IMR-90 (cell line): ENCODE data around the gene XCR1. TPM values are rescaled to one million over a fixed set of nuclear protein-coding genes. Genes with fewer than 3 reads are reported as not detected.

Experiments
- ATAC-seq: fragments of 200-7000 bp; cut with Tn5 transposase; 2 replicates; pipeline ENCODE4 v1.9.1; 2020; ENCODE audit warnings: low read depth, mild to moderate bottlenecking, moderate library complexity
- BruUV-seq: library from RNA; stranded (reverse); fragments of 400-500 nt; replicated peaks from 2 replicates; lab custom pipeline; 2021; lab: Mats Ljungman, UMichigan
- CTCF ChIA-PET: fragments of 300-600 bp; formaldehyde crosslinking; extraction: SDS; loops from one replicate; lab custom pipeline; 2021; ENCODE audit warnings: antibody characterized with exemption; lab: Yijun Ruan, JAX
- POLR2A ChIA-PET: fragments of 300-600 bp; sonication (Branson Sonifier 250); formaldehyde crosslinking; loops from one replicate; lab custom pipeline; 2022; ENCODE audit warnings: antibody characterized with exemption; ENCODE audit not compliant: unreplicated experiment; lab: Charles Lee
- DNase-seq: peaks from one replicate; pipeline ENCODE4 v3.0.0; 2013
- H2AFZ ChIP-seq: replicated peaks from 2 replicates; pipeline ENCODE3; 2013; ENCODE audit warnings: low read length, mild to moderate bottlenecking; ENCODE audit not compliant: poor library complexity
- H2AK5ac ChIP-seq: 2 replicates; pipeline ENCODE4 v1.6.1; 2013; ENCODE audit warnings: low read depth, low read length, inconsistent platforms
- H2AK9ac ChIP-seq: replicated peaks from 2 replicates; pipeline ENCODE3; 2013; ENCODE audit warnings: mild to moderate bottlenecking, low read depth, low read length, moderate library complexity; ENCODE audit not compliant: poor library complexity
- H2BK120ac ChIP-seq: 2 replicates; pipeline ENCODE4 v1.6.1; 2013; ENCODE audit warnings: low read depth, low read length, inconsistent platforms
- H2BK15ac ChIP-seq: 3 replicates; pipeline ENCODE4 v1.6.1; 2013; ENCODE audit warnings: low read depth, low read length, inconsistent platforms
- H2BK20ac ChIP-seq: 2 replicates; pipeline ENCODE4 v1.6.1; 2013; ENCODE audit warnings: low read depth, mild to moderate bottlenecking, inconsistent platforms, low read length, moderate library complexity
- H2BK5ac ChIP-seq: 2 replicates; pipeline ENCODE4 v1.6.1; 2013; ENCODE audit warnings: mild to moderate bottlenecking, low read depth, low read length, inconsistent platforms; ENCODE audit not compliant: poor library complexity, severe bottlenecking
- H3K14ac ChIP-seq: replicated peaks from 2 replicates; pipeline ENCODE4 v1.6.1; 2013; ENCODE audit warnings: low read depth, low read length, inconsistent platforms
- H3K18ac ChIP-seq: 2 replicates; pipeline ENCODE4 v1.6.1; 2013; ENCODE audit warnings: low read depth, low read length, control low read depth
- H3K23ac ChIP-seq: 2 replicates; pipeline ENCODE4 v1.6.1; 2013; ENCODE audit warnings: low read depth, low read length, inconsistent platforms
- H3K27ac ChIP-seq: 2 replicates; pipeline ENCODE4 v1.5.1; 2013; ENCODE audit warnings: mild to moderate bottlenecking, control low read depth, low read length; ENCODE audit not compliant: insufficient read depth
- H3K27me3 ChIP-seq: 2 replicates; pipeline ENCODE4 v1.6.1; 2013; ENCODE audit warnings: low read length; ENCODE audit not compliant: control insufficient read depth, insufficient read depth
- H3K36me3 ChIP-seq: 2 replicates; pipeline ENCODE4 v1.6.1; 2013; ENCODE audit warnings: low read length, mixed read lengths; ENCODE audit not compliant: control insufficient read depth, insufficient read depth
- H3K4ac ChIP-seq: 2 replicates; pipeline ENCODE4 v1.6.1; 2013; ENCODE audit warnings: low read depth, low read length, inconsistent platforms
- H3K4me1 ChIP-seq: 2 replicates; pipeline ENCODE4 v1.6.1; 2013; ENCODE audit warnings: low read length, mixed read lengths; ENCODE audit not compliant: control insufficient read depth, insufficient read depth
- H3K4me2 ChIP-seq: 2 replicates; pipeline ENCODE4 v1.6.1; 2013; ENCODE audit warnings: low read depth, mild to moderate bottlenecking, control low read depth, low read length, moderate library complexity
- H3K4me3 ChIP-seq: 2 replicates; pipeline ENCODE4 v1.5.1; 2013; ENCODE audit warnings: low read depth, mild to moderate bottlenecking, control low read depth, low read length, moderate library complexity; ENCODE audit not compliant: insufficient read depth
- H3K56ac ChIP-seq: 2 replicates; pipeline ENCODE4 v1.6.1; 2013; ENCODE audit warnings: low read length, inconsistent platforms; ENCODE audit not compliant: insufficient read depth; ENCODE audit errors: extremely low read depth
- H3K79me1 ChIP-seq, 2 experiments: 2 replicates each; pipeline ENCODE4 v1.6.1; 2013; ENCODE audit warnings: low read length in 2 of 2, inconsistent platforms in 1 of 2, low read depth in 1 of 2
- H3K9ac ChIP-seq: 2 replicates; pipeline ENCODE4 v1.6.1; 2013; ENCODE audit warnings: low read depth, low read length, control low read depth
- H3K9me1 ChIP-seq: 2 replicates; pipeline ENCODE4 v1.6.1; 2013; ENCODE audit warnings: low read length, inconsistent platforms; ENCODE audit not compliant: insufficient read depth
- H3K9me3 ChIP-seq: 2 replicates; pipeline ENCODE4 v1.6.1; 2013; ENCODE audit warnings: low read length; ENCODE audit not compliant: control insufficient read depth, insufficient read depth
- H4K20me1 ChIP-seq: 2 replicates; pipeline ENCODE4 v1.6.1; 2013; ENCODE audit warnings: low read length, inconsistent platforms; ENCODE audit not compliant: insufficient read depth
- H4K5ac ChIP-seq: 2 replicates; pipeline ENCODE4 v1.6.1; 2013; ENCODE audit warnings: mild to moderate bottlenecking, low read depth, low read length, control low read depth
- H4K8ac ChIP-seq, 2 experiments: 2 replicates each; pipeline ENCODE4 v1.6.1; 2013; ENCODE audit warnings: low read depth in 2 of 2, low read length in 2 of 2, control low read depth in 1 of 2, inconsistent platforms in 1 of 2
- H4K91ac ChIP-seq: 2 replicates; pipeline ENCODE4 v1.6.1; 2013; ENCODE audit warnings: low read depth, low read length, inconsistent platforms; ENCODE audit not compliant: insufficient read depth
- BHLHE40 ChIP-seq: fragments of 150-350 bp; IDR thresholded peaks from 2 replicates; pipeline ENCODE4 v1.6.1; 2016; ENCODE audit warnings: mild to moderate bottlenecking, low read depth, low read length
- CEBPB ChIP-seq: IDR thresholded peaks from 2 replicates; pipeline ENCODE4 v1.6.1; 2012; ENCODE audit warnings: low read depth, low read length, improper control_type of control experiment
- CHD1 ChIP-seq: IDR thresholded peaks from 2 replicates; pipeline ENCODE4 v1.6.1; 2012; ENCODE audit warnings: low read depth, low read length, improper control_type of control experiment
- CTCF ChIP-seq: conservative IDR thresholded peaks from 2 replicates; pipeline ENCODE4 v1.5.1; 2012; ENCODE audit warnings: mild to moderate bottlenecking, low read depth, low read length, improper control_type of control experiment
- ELK1 ChIP-seq: fragments of 150-350 bp; IDR thresholded peaks from 2 replicates; pipeline ENCODE4 v1.6.1; 2016; ENCODE audit warnings: low read depth, mild to moderate bottlenecking, low read length, moderate library complexity, borderline replicate concordance
- MAFK ChIP-seq: IDR thresholded peaks from 2 replicates; pipeline ENCODE4 v1.6.1; 2012; ENCODE audit warnings: low read depth, low read length, improper control_type of control experiment
- MXI1 ChIP-seq: IDR thresholded peaks from 2 replicates; pipeline ENCODE4 v1.6.1; 2012; ENCODE audit warnings: low read depth, mild to moderate bottlenecking, low read length, moderate library complexity, borderline replicate concordance
- NFE2L2 ChIP-seq: fragments of 150-350 bp; IDR thresholded peaks from 2 replicates; pipeline ENCODE4 v1.6.1; 2016; ENCODE audit warnings: low read depth, mild to moderate bottlenecking, low read length
- POLR2A ChIP-seq: IDR thresholded peaks from 2 replicates; pipeline ENCODE4 v1.6.1; 2012; ENCODE audit warnings: mild to moderate bottlenecking, low read depth, low read length
- RAD21 ChIP-seq: IDR thresholded peaks from 2 replicates; pipeline ENCODE4 v1.6.1; 2012; ENCODE audit warnings: low read length, improper control_type of control experiment
- RCOR1 ChIP-seq: IDR thresholded peaks from 2 replicates; pipeline ENCODE4 v1.6.1; 2012; ENCODE audit warnings: mild to moderate bottlenecking, low read length, improper control_type of control experiment; ENCODE audit not compliant: insufficient replicate concordance
- RFX5 ChIP-seq: IDR thresholded peaks from 2 replicates; pipeline ENCODE4 v1.8.0; 2012; ENCODE audit warnings: low read depth, mild to moderate bottlenecking, low read length, moderate library complexity
- SMC3 ChIP-seq: fragments of 150-350 bp; IDR thresholded peaks from 2 replicates; pipeline ENCODE4 v1.6.1; 2016; ENCODE audit warnings: low read depth, mild to moderate bottlenecking, antibody characterized with exemption, low read length, moderate library complexity
- USF2 ChIP-seq: fragments of 150-350 bp; IDR thresholded peaks from 2 replicates; pipeline ENCODE4 v1.6.1; 2017; ENCODE audit warnings: mild to moderate bottlenecking, antibody characterized with exemption, low read length, low read depth
- WGBS, 2 experiments: methylation state at CpG; one replicate each; pipeline versions ENCODE4 v1.1.5 to v1.1.7; 2013; ENCODE audit warnings: missing lambda C conversion rate in 2 of 2; ENCODE audit not compliant: insufficient read length in 1 of 2; ENCODE audit errors: extremely low coverage in 2 of 2; 5-methylcytosine and 5-hydroxymethylcytosine counted together
- dilution Hi-C: fragments of 300-500 bp; cut with HindIII; formaldehyde crosslinking; loops from one replicate; pipeline ENCODE4 v1.14.3; 2018; ENCODE audit warnings: low sequenced_read_pairs; ENCODE audit not compliant: unreplicated experiment
- in situ Hi-C: fragments of 300-500 bp; cut with MboI; formaldehyde crosslinking; loops from 3 replicates; pipeline ENCODE4 v1.14.3; 2019; ENCODE audit warnings: low sequenced_read_pairs, inconsistent platforms, mixed read lengths
- intact Hi-C: fragments of 100-400 bp; cut with micrococcal nuclease; formaldehyde crosslinking; loops from 2 replicates; pipeline ENCODE4 v1.10.0; 2022
- polyA plus RNA-seq, 3 experiments: library from polyadenylated mRNA; depleted of rRNA; stranded (reverse); fragments of >200 nt; gene quantifications; 2 replicates each; pipeline ENCODE4 v1.2.3, GENCODE V29; 2012; ENCODE audit warnings: low replicate concordance in 1 of 3
- total RNA-seq: library from RNA; depleted of rRNA; stranded (reverse); fragments of >200 nt; gene quantifications from 2 replicates; pipeline ENCODE4 v1.2.3, GENCODE V29; 2012

XCR1 gene
- total and polyA plus RNA-seq, 2 of the 4 experiments (the other 2 are of a cell fraction): not detected

GRCh38 chr3:45983770-45984169 lies 43.5 kb downstream of the XCR1 start:
- no peak overlapping the region for H2AK5ac ChIP-seq
- intact Hi-C loops: no loop called here
- H2BK20ac ChIP-seq: no peak overlapping the region
- ATAC-seq (no peak), DNase-seq (no peak)
- H3K23ac ChIP-seq: no peak overlapping the region
- no peak overlapping the region for H2BK5ac ChIP-seq
- BruUV-seq: no TSS peak
- H3K27me3 ChIP-seq: no peaks in the 10 kb centered on the region
- H3K14ac ChIP-seq: no peak overlapping the region
- ChIA-PET CTCF (no interaction called here), POLR2A (no interaction called here)
- no peak overlapping the region for H3K9ac ChIP-seq
- peaks cover 25 to 54% of the 10 kb centered on the region in 2 experiments for H3K79me1 ChIP-seq
- peaks cover 48% of the 10 kb centered on the region for H3K9me1 ChIP-seq
- H4K5ac ChIP-seq: no peak overlapping the region
- H2BK15ac ChIP-seq: no peak overlapping the region
- H4K20me1 ChIP-seq: peaks cover 11% of the 10 kb centered on the region
- no peaks in the 10 kb centered on the region for H3K9me3 ChIP-seq
- H3K18ac ChIP-seq: no peak overlapping the region; the same call in 1 of the 2 replicates
- dilution Hi-C loops: no loop called here
- no peak overlapping the region for H4K91ac ChIP-seq
- H3K4me3 ChIP-seq: no peak overlapping the region
- H3K27ac ChIP-seq: peak overlapping the region; percentile 74; the same call in 1 of the 2 replicates
- TF ChIP-seq RCOR1 (no peak), SMC3 (no peak), MAFK (no peak), RAD21 (no peak), CHD1 (no peak), BHLHE40 (no peak), RFX5 (no peak), CTCF (no peak), NFE2L2 (no peak), POLR2A (no peak), USF2 (no peak), CEBPB (no peak), ELK1 (no peak), MXI1 (no peak)
- H3K4ac ChIP-seq: no peak overlapping the region
- peaks cover 15% of the 10 kb centered on the region for H3K36me3 ChIP-seq
- no peak overlapping the region for H3K56ac ChIP-seq
- H3K4me2 ChIP-seq: no peak overlapping the region; the same call in 1 of the 2 replicates
- H2AK9ac ChIP-seq: no peak overlapping the region
- 93% methylated on average over 3 of the region's 3 CpGs; no CpG with 5 or more reads in 1 of the 2 experiments for WGBS, 2 experiments
- no peak overlapping the region for H2BK120ac ChIP-seq
- in situ Hi-C loops: no loop called here
- no peak overlapping the region for H2AFZ ChIP-seq
- H4K8ac ChIP-seq: no peak overlapping the region
- H3K4me1 ChIP-seq: peaks cover 43% of the 10 kb centered on the region
